GM23338 (cell line): Measurements from ENCODE around the gene SLC12A7. TPM values are rescaled to one million over a fixed set of nuclear protein-coding genes. Genes with fewer than 3 reads are reported as not detected.

ENCODE experiments used
- ATAC-seq: fragments of 200-7000 bp; cut with Tn5 transposase; 3 replicates; pipeline ENCODE4 v1.9.1; 2020
- DNase-seq: peaks from one replicate; pipeline ENCODE4 v3.0.0-alpha.2; 2015; ENCODE audit warnings: low spot score
- H2AFZ ChIP-seq: fragments of 200-600 bp; sonication (generic); 2 replicates; pipeline ENCODE4 v1.8.0; 2016; ENCODE audit warnings: antibody characterized with exemption, mild to moderate bottlenecking, moderate library complexity
- H3F3A ChIP-seq: fragments of 200-600 bp; sonication (generic); replicated peaks from 2 replicates; pipeline ENCODE4 v1.8.0; 2017; ENCODE audit warnings: antibody characterized with exemption, mixed run types, low read depth
- H3K27ac ChIP-seq: fragments of 200-600 bp; sonication (generic); 2 replicates; pipeline ENCODE4 v1.6.1; 2016; ENCODE audit warnings: low read depth
- H3K27me3 ChIP-seq: fragments of 200-600 bp; sonication (generic); 2 replicates; pipeline ENCODE4 v1.8.0; 2016; ENCODE audit warnings: mild to moderate bottlenecking, mixed run types, moderate library complexity; ENCODE audit not compliant: insufficient read depth
- H3K36me3 ChIP-seq: fragments of 200-600 bp; sonication (generic); 2 replicates; pipeline ENCODE4 v1.8.0; 2016; ENCODE audit warnings: mild to moderate bottlenecking; ENCODE audit not compliant: insufficient read depth
- H3K4me1 ChIP-seq: fragments of 200-600 bp; sonication (generic); 2 replicates; pipeline ENCODE4 v1.8.0; 2016; ENCODE audit warnings: mild to moderate bottlenecking, moderate library complexity; ENCODE audit not compliant: insufficient read depth
- H3K4me2 ChIP-seq: fragments of 200-600 bp; sonication (generic); 2 replicates; pipeline ENCODE4 v1.7.1; 2017; ENCODE audit warnings: mixed run types
- H3K4me3 ChIP-seq: fragments of 200-600 bp; sonication (generic); 2 replicates; pipeline ENCODE4 v1.6.1; 2016; ENCODE audit warnings: mixed run types
- H3K79me2 ChIP-seq: fragments of 200-600 bp; sonication (generic); replicated peaks from 2 replicates; pipeline ENCODE4 v1.8.0; 2017; ENCODE audit warnings: mild to moderate bottlenecking; ENCODE audit not compliant: insufficient read depth
- H3K9me2 ChIP-seq: fragments of 200-600 bp; sonication (generic); 2 replicates; pipeline ENCODE4 v1.8.0; 2017; ENCODE audit not compliant: insufficient read depth
- H4K20me1 ChIP-seq: fragments of 200-600 bp; sonication (generic); replicated peaks from 2 replicates; pipeline ENCODE4 v1.8.0; 2017; ENCODE audit warnings: mild to moderate bottlenecking; ENCODE audit not compliant: insufficient read depth
- H3K27ac Mint-ChIP-seq: 2 replicates; pipeline ENCODE4 v1.8.0; 2020; ENCODE audit warnings: inconsistent platforms, mild to moderate bottlenecking, moderate library complexity, mixed read lengths
- H3K27me3 Mint-ChIP-seq: 3 replicates; pipeline ENCODE4 v1.8.0; 2022; ENCODE audit warnings: low read depth, mild to moderate bottlenecking, moderate library complexity, mixed read lengths, inconsistent platforms; ENCODE audit not compliant: insufficient read depth, poor library complexity
- H3K36me3 Mint-ChIP-seq: 3 replicates; pipeline ENCODE4 v1.8.0; 2021; ENCODE audit warnings: low read depth, mild to moderate bottlenecking, inconsistent platforms, moderate library complexity, mixed read lengths
- H3K4me1 Mint-ChIP-seq: 3 replicates; pipeline ENCODE4 v1.8.0; 2020; ENCODE audit warnings: mild to moderate bottlenecking, inconsistent platforms, mixed read lengths
- H3K4me3 Mint-ChIP-seq: 3 replicates; pipeline ENCODE4 v1.8.0; 2021; ENCODE audit warnings: moderate library complexity, mild to moderate bottlenecking, inconsistent platforms, mixed read lengths
- H3K9me3 Mint-ChIP-seq: 3 replicates; pipeline ENCODE4 v1.8.0; 2020; ENCODE audit warnings: moderate library complexity, mild to moderate bottlenecking, inconsistent platforms, mixed read lengths
- EZH2 ChIP-seq: fragments of 200-600 bp; sonication (generic); IDR thresholded peaks from one replicate; pipeline ENCODE4 v1.8.0; 2017; ENCODE audit warnings: antibody characterized with exemption, mild to moderate bottlenecking, low read depth; ENCODE audit not compliant: unreplicated experiment
- EZH2phosphoT487 ChIP-seq: fragments of 200-600 bp; sonication (generic); IDR thresholded peaks from one replicate; pipeline ENCODE4 v1.8.1; 2018; ENCODE audit warnings: antibody characterized with exemption; ENCODE audit not compliant: unreplicated experiment
- JUNB ChIP-seq: IDR thresholded peaks from one replicate; pipeline ENCODE4 v1.6.1; 2016; ENCODE audit warnings: antibody characterized with exemption; ENCODE audit not compliant: unreplicated experiment
- NANOG ChIP-seq: IDR thresholded peaks from 2 replicates; pipeline ENCODE4 v1.6.1; 2016; ENCODE audit warnings: antibody characterized with exemption, borderline replicate concordance
- POLR2AphosphoS5 ChIP-seq: IDR thresholded peaks from 2 replicates; pipeline ENCODE4 v1.6.1; 2016; ENCODE audit warnings: antibody characterized with exemption, low read depth
- REST ChIP-seq: IDR thresholded peaks from one replicate; pipeline ENCODE4 v1.6.1; 2018; ENCODE audit warnings: antibody characterized with exemption; ENCODE audit not compliant: unreplicated experiment
- ZNF114 ChIP-seq: fragments of 250-450 bp; sonication (Bioruptor Pico); IDR thresholded peaks from 2 replicates; pipeline ENCODE4 v1.5.0; 2020; ENCODE audit warnings: mild to moderate bottlenecking, moderate library complexity
- ZNF331 ChIP-seq: fragments of 250-450 bp; sonication (Bioruptor Pico); IDR thresholded peaks from 2 replicates; pipeline ENCODE4 v1.5.0; 2020; ENCODE audit warnings: low read depth, mild to moderate bottlenecking, moderate library complexity
- polyA plus RNA-seq: library from polyadenylated mRNA; unstranded; fragments of >200 nt; fragmentation: Nextera tagmentation; extraction: Ambion mirVana; gene quantifications from 2 replicates; pipeline ENCODE4 v1.2.1, GENCODE V29; 2016
- total RNA-seq: library from RNA; depleted of rRNA; stranded (reverse); fragments of >200 nt; shearing (Covaris generic); gene quantifications from 2 replicates; pipeline ENCODE4 v1.2.3, GENCODE V29; 2014
- TF ChIP-seq, protein P1 (sequence below): fragments of 250-450 bp; sonication (Bioruptor Pico); IDR thresholded peaks from 2 replicates; pipeline ENCODE4 v1.5.0; 2020; ENCODE audit warnings: mild to moderate bottlenecking, moderate library complexity

The SLC12A7 gene
- total and polyA plus RNA-seq, 2 experiments from 2014 or later: 7.4 to 32.2 TPM

DNA sequence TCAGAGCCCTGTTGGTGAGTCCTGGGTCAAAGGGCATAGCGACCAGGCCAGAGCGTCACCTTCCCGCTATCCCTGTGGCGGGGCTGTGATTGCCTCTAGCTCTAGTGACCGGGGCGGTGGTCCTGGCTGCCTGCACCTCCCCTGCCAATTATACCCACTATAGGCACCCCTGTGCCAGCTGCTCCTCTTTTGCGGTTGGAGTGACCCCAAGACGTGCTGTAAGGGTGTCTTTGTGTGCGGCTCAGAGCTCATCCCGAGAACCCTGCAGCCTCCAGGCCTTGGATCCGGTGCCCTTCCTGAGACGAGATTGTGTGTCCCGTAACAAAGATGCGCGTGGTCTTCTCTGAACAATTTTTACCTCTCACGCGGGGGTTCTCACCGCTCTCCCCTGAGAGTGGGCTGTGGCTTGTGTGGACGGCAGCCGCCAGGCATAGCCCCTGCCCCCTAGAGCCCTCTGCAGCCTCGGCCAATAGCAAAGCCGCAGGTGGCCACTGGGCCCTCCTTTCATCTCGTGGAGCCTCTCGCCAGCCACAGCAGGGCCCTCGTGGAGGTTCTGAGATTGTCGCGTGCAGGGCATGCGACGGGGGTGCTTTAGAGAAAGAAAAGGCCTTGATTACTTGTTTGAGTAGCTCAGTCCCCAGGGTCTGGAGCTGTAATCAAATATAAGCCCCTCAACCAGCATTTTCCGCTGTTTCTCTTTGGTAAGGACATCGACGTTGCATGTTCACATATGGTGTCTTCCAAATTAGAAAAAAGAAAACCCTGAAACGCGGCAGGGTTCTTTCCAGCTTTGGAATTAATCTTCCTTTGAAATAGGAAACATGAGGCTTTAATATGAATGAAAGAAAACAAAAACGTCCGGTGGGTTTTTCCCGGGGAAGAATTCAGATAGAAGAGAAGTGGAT, 92.6 kb downstream of the SLC12A7 start (continued):
- TF ChIP-seq, protein P1, sequence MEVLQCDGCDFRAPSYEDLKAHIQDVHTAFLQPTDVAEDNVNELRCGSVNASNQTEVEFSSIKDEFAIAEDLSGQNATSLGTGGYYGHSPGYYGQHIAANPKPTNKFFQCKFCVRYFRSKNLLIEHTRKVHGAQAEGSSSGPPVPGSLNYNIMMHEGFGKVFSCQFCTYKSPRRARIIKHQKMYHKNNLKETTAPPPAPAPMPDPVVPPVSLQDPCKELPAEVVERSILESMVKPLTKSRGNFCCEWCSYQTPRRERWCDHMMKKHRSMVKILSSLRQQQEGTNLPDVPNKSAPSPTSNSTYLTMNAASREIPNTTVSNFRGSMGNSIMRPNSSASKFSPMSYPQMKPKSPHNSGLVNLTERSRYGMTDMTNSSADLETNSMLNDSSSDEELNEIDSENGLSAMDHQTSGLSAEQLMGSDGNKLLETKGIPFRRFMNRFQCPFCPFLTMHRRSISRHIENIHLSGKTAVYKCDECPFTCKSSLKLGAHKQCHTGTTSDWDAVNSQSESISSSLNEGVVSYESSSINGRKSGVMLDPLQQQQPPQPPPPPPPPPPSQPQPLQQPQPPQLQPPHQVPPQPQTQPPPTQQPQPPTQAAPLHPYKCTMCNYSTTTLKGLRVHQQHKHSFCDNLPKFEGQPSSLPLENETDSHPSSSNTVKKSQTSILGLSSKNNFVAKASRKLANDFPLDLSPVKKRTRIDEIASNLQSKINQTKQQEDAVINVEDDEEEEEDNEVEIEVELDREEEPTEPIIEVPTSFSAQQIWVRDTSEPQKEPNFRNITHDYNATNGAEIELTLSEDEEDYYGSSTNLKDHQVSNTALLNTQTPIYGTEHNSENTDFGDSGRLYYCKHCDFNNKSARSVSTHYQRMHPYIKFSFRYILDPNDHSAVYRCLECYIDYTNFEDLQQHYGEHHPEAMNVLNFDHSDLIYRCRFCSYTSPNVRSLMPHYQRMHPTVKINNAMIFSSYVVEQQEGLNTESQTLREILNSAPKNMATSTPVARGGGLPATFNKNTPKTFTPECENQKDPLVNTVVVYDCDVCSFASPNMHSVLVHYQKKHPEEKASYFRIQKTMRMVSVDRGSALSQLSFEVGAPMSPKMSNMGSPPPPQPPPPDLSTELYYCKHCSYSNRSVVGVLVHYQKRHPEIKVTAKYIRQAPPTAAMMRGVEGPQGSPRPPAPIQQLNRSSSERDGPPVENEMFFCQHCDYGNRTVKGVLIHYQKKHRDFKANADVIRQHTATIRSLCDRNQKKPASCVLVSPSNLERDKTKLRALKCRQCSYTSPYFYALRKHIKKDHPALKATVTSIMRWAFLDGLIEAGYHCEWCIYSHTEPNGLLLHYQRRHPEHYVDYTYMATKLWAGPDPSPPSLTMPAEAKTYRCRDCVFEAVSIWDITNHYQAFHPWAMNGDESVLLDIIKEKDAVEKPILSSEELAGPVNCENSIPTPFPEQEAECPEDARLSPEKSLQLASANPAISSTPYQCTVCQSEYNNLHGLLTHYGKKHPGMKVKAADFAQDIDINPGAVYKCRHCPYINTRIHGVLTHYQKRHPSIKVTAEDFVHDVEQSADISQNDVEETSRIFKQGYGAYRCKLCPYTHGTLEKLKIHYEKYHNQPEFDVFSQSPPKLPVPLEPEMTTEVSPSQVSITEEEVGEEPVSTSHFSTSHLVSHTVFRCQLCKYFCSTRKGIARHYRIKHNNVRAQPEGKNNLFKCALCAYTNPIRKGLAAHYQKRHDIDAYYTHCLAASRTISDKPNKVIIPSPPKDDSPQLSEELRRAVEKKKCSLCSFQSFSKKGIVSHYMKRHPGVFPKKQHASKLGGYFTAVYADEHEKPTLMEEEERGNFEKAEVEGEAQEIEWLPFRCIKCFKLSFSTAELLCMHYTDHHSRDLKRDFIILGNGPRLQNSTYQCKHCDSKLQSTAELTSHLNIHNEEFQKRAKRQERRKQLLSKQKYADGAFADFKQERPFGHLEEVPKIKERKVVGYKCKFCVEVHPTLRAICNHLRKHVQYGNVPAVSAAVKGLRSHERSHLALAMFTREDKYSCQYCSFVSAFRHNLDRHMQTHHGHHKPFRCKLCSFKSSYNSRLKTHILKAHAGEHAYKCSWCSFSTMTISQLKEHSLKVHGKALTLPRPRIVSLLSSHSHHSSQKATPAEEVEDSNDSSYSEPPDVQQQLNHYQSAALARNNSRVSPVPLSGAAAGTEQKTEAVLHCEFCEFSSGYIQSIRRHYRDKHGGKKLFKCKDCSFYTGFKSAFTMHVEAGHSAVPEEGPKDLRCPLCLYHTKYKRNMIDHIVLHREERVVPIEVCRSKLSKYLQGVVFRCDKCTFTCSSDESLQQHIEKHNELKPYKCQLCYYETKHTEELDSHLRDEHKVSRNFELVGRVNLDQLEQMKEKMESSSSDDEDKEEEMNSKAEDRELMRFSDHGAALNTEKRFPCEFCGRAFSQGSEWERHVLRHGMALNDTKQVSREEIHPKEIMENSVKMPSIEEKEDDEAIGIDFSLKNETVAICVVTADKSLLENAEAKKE: no peak
- TF ChIP-seq REST (no peak), JUNB (no peak)

GRCh38 chr5:1018596-1018995, 93.3 kb downstream of the SLC12A7 start:
- Histone ChIP-seq H3F3A (no peaks in the 10 kb centered on the region; the same call in 1 of the 2 replicates), H2AFZ (no peak overlapping the region), H3K27me3 (no peaks in the 10 kb centered on the region), H3K9me2 (no peaks in the 10 kb centered on the region), H3K79me2 (no peaks in the 10 kb centered on the region), H3K4me2 (no peak overlapping the region), H3K36me3 (no peaks in the 10 kb centered on the region), H4K20me1 (no peaks in the 10 kb centered on the region), H3K27ac (no peak overlapping the region), H3K4me3 (no peak overlapping the region), H3K4me1 (no peaks in the 10 kb centered on the region; the same call in 1 of the 2 replicates)
- Mint-ChIP-seq H3K27me3 (peaks cover 8% of the 10 kb centered on the region), H3K36me3 (no peaks in the 10 kb centered on the region; the same call in 2 of the 3 replicates), H3K4me3 (no peak overlapping the region), H3K9me3 (no peaks in the 10 kb centered on the region), H3K4me1 (peaks cover 12% of the 10 kb centered on the region), H3K27ac (no peak overlapping the region)
- DNase-seq (no peak), ATAC-seq (no peak)
- no peak for TF ChIP-seq EZH2
- TF ChIP-seq REST: no peak
- TF ChIP-seq ZNF331: no peak
- no peak for TF ChIP-seq JUNB
- TF ChIP-seq ZNF114 (CRISPR knock-in tag): no peak
- TF ChIP-seq NANOG: no peak
- TF ChIP-seq EZH2phosphoT487: no peak
- TF ChIP-seq POLR2AphosphoS5: no peak
